DND-41 (cell line): ENCODE data around the gene ADARB2.
A peak's percentile ranks its signal among the peaks of the same experiment; 100 is the strongest.
"Not testable (repeated sequence)": the region's sequence is repeated elsewhere in the genome, so short reads cannot be mapped to it uniquely, and the experiment has no call there.

Experiments
- ATAC-seq: fragments of 200-7000 bp; cut with Tn5 transposase; 3 replicates; pipeline ENCODE4 v1.9.1; 2021; ENCODE audit warnings: low read depth; ENCODE audit not compliant: insufficient read depth
- DNase-seq: peaks from one replicate; pipeline ENCODE4 v3.0.0-alpha.2; 2020
- H2AFZ ChIP-seq: 2 replicates; pipeline ENCODE4 v1.6.0; 2012; ENCODE audit warnings: low read depth, low read length
- H3K27ac ChIP-seq: 2 replicates; pipeline ENCODE4 v1.5.1; 2012; ENCODE audit warnings: low read length, inconsistent platforms
- H3K27me3 ChIP-seq: fragments of 200-600 bp; sonication (generic); 2 replicates; pipeline ENCODE4 v1.6.0; 2012; ENCODE audit warnings: low read length, mild to moderate bottlenecking, inconsistent platforms; ENCODE audit not compliant: insufficient read depth, poor library complexity
- H3K36me3 ChIP-seq: 2 replicates; pipeline ENCODE4 v1.5.1; 2012; ENCODE audit warnings: low read length, inconsistent platforms; ENCODE audit not compliant: insufficient read depth
- H3K4me1 ChIP-seq: 2 replicates; pipeline ENCODE4 v1.5.1; 2012; ENCODE audit warnings: mild to moderate bottlenecking, low read length; ENCODE audit not compliant: insufficient read depth
- H3K4me2 ChIP-seq: 2 replicates; pipeline ENCODE4 v1.6.0; 2012; ENCODE audit warnings: mild to moderate bottlenecking, moderate library complexity, low read length, inconsistent platforms; ENCODE audit not compliant: insufficient read depth
- H3K4me3 ChIP-seq, 2 experiments: fragments of 200-600 bp in 1 of 2; shearing (Covaris generic) in 1 of 2; 2 replicates each; pipeline ENCODE4 v1.5.1; 2012 to 2016; ENCODE audit warnings: inconsistent platforms in 2 of 2, low read length in 2 of 2, mild to moderate bottlenecking in 2 of 2, low read depth in 1 of 2, moderate library complexity in 1 of 2
- H3K79me2 ChIP-seq: 2 replicates; pipeline ENCODE4 v1.6.0; 2012; ENCODE audit warnings: low read length, inconsistent platforms; ENCODE audit not compliant: insufficient read depth
- H3K9ac ChIP-seq: 2 replicates; pipeline ENCODE4 v1.6.0; 2012; ENCODE audit warnings: low read depth, mild to moderate bottlenecking, inconsistent platforms, low read length, moderate library complexity
- H3K9me3 ChIP-seq: 2 replicates; pipeline ENCODE4 v1.5.1; 2012; ENCODE audit warnings: low read length, moderate library complexity, mild to moderate bottlenecking, inconsistent platforms; ENCODE audit not compliant: insufficient read depth, severe bottlenecking
- H4K20me1 ChIP-seq: 2 replicates; pipeline ENCODE4 v1.6.0; 2012; ENCODE audit warnings: low read length; ENCODE audit not compliant: insufficient read depth
- CTCF ChIP-seq: IDR thresholded peaks from 2 replicates; pipeline ENCODE4 v1.5.1; 2012; ENCODE audit warnings: borderline replicate concordance, low read length, moderate library complexity, mild to moderate bottlenecking; ENCODE audit not compliant: poor library complexity, severe bottlenecking; ENCODE audit errors: extremely low read depth
- EZH2 ChIP-seq: IDR thresholded peaks from 3 replicates; pipeline ENCODE4 v1.6.1; 2012; ENCODE audit warnings: borderline replicate concordance, low read depth, mild to moderate bottlenecking, moderate library complexity, low read length, inconsistent platforms; ENCODE audit not compliant: severe bottlenecking

The ADARB2 gene

GRCh38 chr10:1344408-1344807 lies 392.9 kb downstream of the ADARB2 start:
- H3K36me3 ChIP-seq = no peaks in the 10 kb centered on the region
- H2AFZ ChIP-seq = no peak overlapping the region
- no peaks in the 10 kb centered on the region for H4K20me1 ChIP-seq
- H3K79me2 ChIP-seq = no peaks in the 10 kb centered on the region
- H3K27ac ChIP-seq = peak overlapping the region; percentile 75; the same call in 1 of the 2 replicates
- no peak overlapping the region for H3K4me3 ChIP-seq
- H3K27me3 ChIP-seq = no peaks in the 10 kb centered on the region
- no peak overlapping the region for H3K4me2 ChIP-seq
- no peak for TF ChIP-seq EZH2
- no peak for TF ChIP-seq CTCF
- ATAC-seq = no peak
- peaks cover 54% of the 10 kb centered on the region for H3K4me1 ChIP-seq
- peaks cover 2% of the 10 kb centered on the region for H3K9me3 ChIP-seq
- no peak for DNase-seq
- no peak overlapping the region for H3K9ac ChIP-seq

- H3K9me3 ChIP-seq = peaks cover 2% of the 10 kb centered on the region
Observed at GRCh38 chr10:1343176-1343575, 394.1 kb downstream of the ADARB2 start.

GRCh38 chr10:1341052-1341451 lies 396.3 kb downstream of the ADARB2 start:
- H3K27ac ChIP-seq, ATAC-seq, H3K9me3 ChIP-seq, H3K4me3 ChIP-seq, H4K20me1 ChIP-seq, H3K79me2 ChIP-seq, H3K27me3 ChIP-seq, H3K36me3 ChIP-seq, DNase-seq, H3K9ac ChIP-seq, H3K4me2 ChIP-seq, H2AFZ ChIP-seq: not testable (repeated sequence)
- H3K4me1 ChIP-seq = peaks cover 20% of the 10 kb centered on the region

More at GRCh38 chr10:1343176-1343575, 394.1 kb downstream of the ADARB2 start:
- Histone ChIP-seq H3K27ac (no peak overlapping the region), H3K9ac (no peak overlapping the region), H3K79me2 (no peaks in the 10 kb centered on the region), H3K4me3 (no peak overlapping the region), H3K27me3 (no peaks in the 10 kb centered on the region), H2AFZ (no peak overlapping the region), H3K4me2 (no peak overlapping the region), H3K4me1 (peaks cover 41% of the 10 kb centered on the region), H4K20me1 (no peaks in the 10 kb centered on the region), H3K36me3 (no peaks in the 10 kb centered on the region)
- no peak for TF ChIP-seq EZH2
- no peak for TF ChIP-seq CTCF
- no peak for DNase-seq
- ATAC-seq = no peak

- TF ChIP-seq CTCF = no peak
- TF ChIP-seq EZH2 = no peak
Observed at GRCh38 chr10:1339396-1339795, 397.9 kb downstream of the ADARB2 start.

More at GRCh38 chr10:1339396-1339795, 397.9 kb downstream of the ADARB2 start:
- Histone ChIP-seq H3K9me3 (peaks cover 2% of the 10 kb centered on the region), H3K4me1 (peaks cover 4% of the 10 kb centered on the region), H3K4me2 (no peak overlapping the region), H3K27ac (no peak overlapping the region), H3K9ac (no peak overlapping the region), H2AFZ (no peak overlapping the region), H3K79me2 (no peaks in the 10 kb centered on the region), H3K36me3 (no peaks in the 10 kb centered on the region), H3K4me3 (no peak overlapping the region), H3K27me3 (no peaks in the 10 kb centered on the region), H4K20me1 (no peaks in the 10 kb centered on the region)
- ATAC-seq (no peak), DNase-seq (no peak)
